Thyroid gland (tissue), 4 donors: ENCODE measurements around the gene AK6. TPM values are rescaled to one million over a fixed set of nuclear protein-coding genes. Genes with fewer than 3 reads are reported as not detected.

Source experiments
- DNase-seq, 2 donors: peaks; one replicate each; pipeline ENCODE4 v3.0.0-alpha.2; 2019
- H3K27ac ChIP-seq, 3 donors: fragments of 200-600 bp; sonication (generic); 1 replicate in 2 of 3; 2 replicates in 1 of 3; pipeline ENCODE4 v1.5.1; 2016 to 2019; ENCODE audit warnings: mild to moderate bottlenecking in 1 of 3, moderate library complexity in 1 of 3
- H3K27me3 ChIP-seq: fragments of 200-600 bp; sonication (generic); one replicate; pipeline ENCODE4 v1.5.1; 2019
- H3K36me3 ChIP-seq, 2 donors: fragments of 200-600 bp; sonication (generic); one replicate each; pipeline ENCODE4 v1.5.1; 2016 to 2019
- H3K4me1 ChIP-seq, 2 donors: fragments of 200-600 bp; sonication (generic); one replicate each; pipeline ENCODE4 v1.5.1; 2017 to 2019
- H3K4me3 ChIP-seq, 3 donors: fragments of 200-600 bp; sonication (generic); replicated peaks in 1 of 3; 1 replicate in 2 of 3; 2 replicates in 1 of 3; pipeline ENCODE4 v1.5.1; 2016; ENCODE audit warnings: mild to moderate bottlenecking in 1 of 3
- H3K9me3 ChIP-seq: fragments of 200-600 bp; sonication (generic); one replicate; pipeline ENCODE4 v1.5.1; 2017
- CTCF ChIP-seq, 6 experiments: fragments of 200-600 bp in 3 of 6; fragments of 450-650 bp in 3 of 6; sonication (generic) in 3 of 6; IDR thresholded peaks; one replicate each; pipeline ENCODE4 v1.5.1; 2016 to 2019; ENCODE audit warnings: antibody characterized with exemption in 6 of 6, mild to moderate bottlenecking in 2 of 6, inconsistent platforms in 1 of 6, moderate library complexity in 1 of 6
- POLR2A ChIP-seq, 2 donors: fragments of 450-650 bp; IDR thresholded peaks; one replicate each; pipeline ENCODE4 v1.6.1; 2017; ENCODE audit warnings: antibody characterized with exemption in 2 of 2, mild to moderate bottlenecking in 2 of 2, moderate library complexity in 1 of 2
- WGBS, 2 donors: methylation state at CpG; one replicate each; pipeline ENCODE4 v1.1.5; 2017; 5-methylcytosine and 5-hydroxymethylcytosine counted together
- intact Hi-C: fragments of 100-400 bp; cut with DNase I; formaldehyde crosslinking; loops from one replicate; pipeline ENCODE4 v1.15.1; 2023
- total RNA-seq, 4 donors: library from RNA; depleted of rRNA; stranded (reverse); fragments of >200 nt; gene quantifications; one replicate each; pipeline ENCODE4 v1.2.3, GENCODE V29; 2016

AK6 gene
- total RNA-seq, 4 donors from 2014 or later: 13.1 to 32.6 (median 23.9) TPM

GRCh38 chr5:69331528-69332445 is 37.5 kb downstream of the AK6 start:
- WGBS, 2 donors: 44 to 47% methylated on average over 11 of the region's 11 CpGs
- peak overlapping the region; percentile 1 to 48 (median 47) for H3K4me3 ChIP-seq
- TF ChIP-seq CTCF (IDR thresholded peaks at IDR 0.05) (no peak), POLR2A (IDR thresholded peaks at IDR 0.05) (no peak)
- H3K36me3 ChIP-seq: no peaks in the 10 kb centered on the region
- H3K27ac ChIP-seq: peak overlapping the region in 2 of 3 donors; percentile 67 to 73
- DNase-seq: peak; percentile 14
- intact Hi-C loops: loop anchor here (10.0 kb wide), 2 partner anchors 237 to 287 kb away; partner anchors contain the start of gene SLC30A5
- H3K4me1 ChIP-seq: peaks cover 5 to 8% of the 10 kb centered on the region in 2 donors
- H3K9me3 ChIP-seq: no peaks in the 10 kb centered on the region
- no peaks in the 10 kb centered on the region for H3K27me3 ChIP-seq

- Histone ChIP-seq H3K27me3 (no peaks in the 10 kb centered on the region), H3K4me1 (peaks cover 5 to 8% of the 10 kb centered on the region in 2 donors), H3K9me3 (no peaks in the 10 kb centered on the region), H3K36me3 (no peaks in the 10 kb centered on the region), H3K27ac (no peak overlapping the region), H3K4me3 (no peak overlapping the region)
- 77 to 79% methylated on average over 9 of the region's 9 CpGs for WGBS, 2 donors
- intact Hi-C loops: loop anchor here (10.0 kb wide), 2 partner anchors 235 to 285 kb away; partner anchors contain the start of gene SLC30A5
- TF ChIP-seq POLR2A (IDR thresholded peaks at IDR 0.05): no peak
- no peak for DNase-seq
These were observed 39.3 kb downstream of the AK6 start for GRCh38 chr5:69329905-69330489.

GRCh38 chr5:69326365-69326764 is 43.0 kb downstream of the AK6 start:
- no peak for DNase-seq
- TF ChIP-seq CTCF (IDR thresholded peaks at IDR 0.05) (no peak), POLR2A (IDR thresholded peaks at IDR 0.05) (no peak)
- intact Hi-C loops: no loop called here
- Histone ChIP-seq H3K4me1 (no peaks in the 10 kb centered on the region), H3K9me3 (no peaks in the 10 kb centered on the region), H3K36me3 (no peaks in the 10 kb centered on the region), H3K27ac (no peak overlapping the region), H3K27me3 (no peaks in the 10 kb centered on the region), H3K4me3 (no peak overlapping the region)
- WGBS, 2 donors: 90 to 98% methylated on average over 1 of the region's 1 CpG

GRCh38 chr5:69317391-69317790 is 51.9 kb downstream of the AK6 start:
- Histone ChIP-seq H3K4me1 (no peaks in the 10 kb centered on the region), H3K9me3 (no peaks in the 10 kb centered on the region), H3K36me3 (peaks cover 0 to 4% of the 10 kb centered on the region in 2 donors), H3K4me3 (no peak overlapping the region), H3K27me3 (no peaks in the 10 kb centered on the region), H3K27ac (no peak overlapping the region)
- TF ChIP-seq POLR2A (IDR thresholded peaks at IDR 0.05) (no peak), CTCF (IDR thresholded peaks at IDR 0.05) (no peak)
- intact Hi-C loops: no loop called here
- WGBS, 2 donors: 92% methylated on average over 4 of the region's 4 CpGs
- no peak for DNase-seq

GRCh38 chr5:69315972-69316371 is 53.3 kb downstream of the AK6 start:
- Histone ChIP-seq H3K27me3 (no peaks in the 10 kb centered on the region), H3K36me3 (peaks cover 0 to 4% of the 10 kb centered on the region in 2 donors), H3K9me3 (no peaks in the 10 kb centered on the region), H3K27ac (no peak overlapping the region), H3K4me3 (no peak overlapping the region), H3K4me1 (no peaks in the 10 kb centered on the region)
- WGBS, 2 donors: 88 to 94% methylated on average over 1 of the region's 1 CpG
- no peak for TF ChIP-seq POLR2A (IDR thresholded peaks at IDR 0.05)
- no peak for TF ChIP-seq CTCF (IDR thresholded peaks at IDR 0.05)
- DNase-seq: no peak
- intact Hi-C loops: no loop called here
